Right lobe of liver (tissue), 4 donors: ENCODE measurements around the gene TEDC2.

Experiments
- POLR2A ChIP-seq: fragments of 450-650 bp; IDR thresholded peaks from one replicate; pipeline ENCODE4 v1.6.1; 2017; ENCODE audit warnings: antibody characterized with exemption, mild to moderate bottlenecking
- TF ChIP-seq, protein P1 (sequence below), 4 donors: fragments of 200-600 bp in 3 of 4; fragments of 450-650 bp in 1 of 4; IDR thresholded peaks; one replicate each; pipeline versions ENCODE4 v1.5.1 to v1.8.0; 2016 to 2022; ENCODE audit warnings: antibody characterized with exemption in 4 of 4, mild to moderate bottlenecking in 2 of 4
- donor health status: DM: no; HTN: no; CAD: no.
- donor health status: DM: no; HTN: no; CAD: no.
- donor health status: DM: no; HTN: yes; CAD: no.

DNA sequence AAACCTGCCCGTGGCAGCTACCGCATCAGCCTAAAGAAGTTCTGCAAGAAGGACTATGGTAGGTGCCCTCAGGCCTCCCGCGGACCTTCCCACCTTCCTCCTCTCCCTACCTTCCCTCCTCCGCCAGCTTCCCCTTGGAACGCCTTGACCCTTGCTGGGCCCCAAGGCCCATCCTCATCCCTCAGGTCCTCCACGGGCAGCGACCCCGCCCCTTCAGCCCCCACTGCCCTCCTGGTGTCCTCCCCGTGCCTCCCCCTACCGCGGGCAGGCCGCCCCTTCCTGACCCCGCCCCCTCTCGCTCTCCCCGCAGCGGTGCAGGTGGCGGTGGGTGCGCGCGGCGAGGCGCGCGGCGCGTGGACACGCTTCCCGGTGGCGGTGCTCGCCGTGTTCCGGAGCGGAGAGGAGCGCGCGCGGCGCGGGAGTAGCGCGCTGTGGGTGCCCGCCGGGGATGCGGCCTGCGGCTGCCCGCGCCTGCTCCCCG is 13.6 kb downstream of the TEDC2 start:
- TF ChIP-seq, protein P1, sequence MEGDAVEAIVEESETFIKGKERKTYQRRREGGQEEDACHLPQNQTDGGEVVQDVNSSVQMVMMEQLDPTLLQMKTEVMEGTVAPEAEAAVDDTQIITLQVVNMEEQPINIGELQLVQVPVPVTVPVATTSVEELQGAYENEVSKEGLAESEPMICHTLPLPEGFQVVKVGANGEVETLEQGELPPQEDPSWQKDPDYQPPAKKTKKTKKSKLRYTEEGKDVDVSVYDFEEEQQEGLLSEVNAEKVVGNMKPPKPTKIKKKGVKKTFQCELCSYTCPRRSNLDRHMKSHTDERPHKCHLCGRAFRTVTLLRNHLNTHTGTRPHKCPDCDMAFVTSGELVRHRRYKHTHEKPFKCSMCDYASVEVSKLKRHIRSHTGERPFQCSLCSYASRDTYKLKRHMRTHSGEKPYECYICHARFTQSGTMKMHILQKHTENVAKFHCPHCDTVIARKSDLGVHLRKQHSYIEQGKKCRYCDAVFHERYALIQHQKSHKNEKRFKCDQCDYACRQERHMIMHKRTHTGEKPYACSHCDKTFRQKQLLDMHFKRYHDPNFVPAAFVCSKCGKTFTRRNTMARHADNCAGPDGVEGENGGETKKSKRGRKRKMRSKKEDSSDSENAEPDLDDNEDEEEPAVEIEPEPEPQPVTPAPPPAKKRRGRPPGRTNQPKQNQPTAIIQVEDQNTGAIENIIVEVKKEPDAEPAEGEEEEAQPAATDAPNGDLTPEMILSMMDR (IDR thresholded peaks at IDR 0.05), result no peak
- no peak for TF ChIP-seq POLR2A
